GM21717 (cell line): ENCODE results near the gene SMURF1.

Experiments
- ATAC-seq: cut with Tn5 transposase; IDR thresholded peaks from one replicate; pipeline ENCODE4 v1.9.1; 2021; ENCODE audit warnings: mild to moderate bottlenecking, moderate library complexity; ENCODE audit not compliant: unreplicated experiment

The SMURF1 gene

DNA sequence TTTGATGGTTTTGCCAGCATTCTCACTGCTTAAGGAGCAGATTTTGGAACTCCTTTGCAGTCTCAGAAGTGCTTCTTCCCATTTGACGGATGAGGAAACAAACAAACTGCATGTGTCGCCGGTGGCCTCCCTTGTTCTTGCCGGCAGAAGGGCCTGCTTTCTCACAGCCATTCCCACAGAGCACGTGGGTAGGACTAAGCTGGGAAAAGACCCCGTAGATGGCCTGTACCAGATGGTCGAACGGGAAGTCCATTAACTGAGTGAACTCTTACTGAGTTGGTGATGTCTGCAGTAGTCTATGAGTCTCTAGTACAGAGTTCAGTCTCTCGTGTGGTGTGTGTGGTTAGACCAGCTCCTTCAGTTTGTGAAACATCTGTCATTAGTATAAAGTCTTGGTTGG, 133.6 kb downstream of the SMURF1 start:
- no peak for ATAC-seq

DNA sequence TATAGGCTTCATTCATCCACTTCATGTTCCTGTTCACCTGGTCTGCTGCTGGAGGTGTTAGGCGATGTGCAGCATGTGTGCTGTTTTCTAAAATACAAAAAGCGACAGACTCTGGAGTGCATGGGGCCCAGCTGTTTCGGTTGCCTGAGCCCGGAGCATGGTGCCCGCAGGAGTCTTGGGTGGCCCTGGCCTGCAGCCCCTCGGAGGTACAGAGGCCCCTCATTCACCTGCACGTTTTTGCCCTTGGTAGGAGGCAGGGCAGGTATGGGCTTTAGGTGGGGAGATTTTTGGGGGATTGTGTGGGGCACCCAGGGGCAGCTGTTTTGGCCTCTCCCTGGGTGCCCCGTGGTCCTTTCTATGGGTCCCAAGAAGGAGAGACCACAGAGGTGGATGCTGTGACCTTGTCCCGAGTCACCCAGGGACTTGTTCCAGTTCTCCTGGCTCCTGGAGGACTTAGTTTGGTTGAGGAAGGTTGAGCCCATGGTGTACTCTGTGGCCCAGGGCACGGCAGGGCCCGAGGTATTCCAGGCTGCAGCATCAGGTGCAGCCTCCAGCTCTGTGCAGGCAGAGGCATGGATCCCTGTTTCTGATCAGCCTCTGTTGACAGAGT, 134.9 kb downstream of the SMURF1 start:
- no peak for ATAC-seq

DNA sequence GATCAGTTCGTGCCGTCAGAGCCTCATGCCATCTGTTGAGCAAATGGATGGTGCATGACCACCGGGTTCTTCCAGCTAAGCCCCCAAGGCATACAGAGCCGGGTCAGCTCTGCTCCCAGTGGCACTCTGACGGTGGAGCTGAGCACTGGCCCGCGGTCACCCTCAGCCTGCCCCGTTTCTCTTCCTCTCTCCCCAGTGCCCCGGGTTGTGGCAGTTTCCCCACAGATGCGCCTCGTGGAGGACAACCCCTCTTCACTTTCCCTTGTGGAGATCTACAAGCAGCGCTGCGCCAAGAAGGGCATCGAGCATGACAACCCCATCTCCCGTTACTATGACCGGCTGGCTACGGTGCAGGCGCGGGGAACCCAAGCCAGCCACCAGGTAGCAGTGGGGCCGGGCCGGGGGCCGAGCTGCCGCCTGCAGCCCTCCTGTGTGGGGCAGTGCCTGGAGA, 135.7 kb downstream of the SMURF1 start:
- ATAC-seq, result no peak

DNA sequence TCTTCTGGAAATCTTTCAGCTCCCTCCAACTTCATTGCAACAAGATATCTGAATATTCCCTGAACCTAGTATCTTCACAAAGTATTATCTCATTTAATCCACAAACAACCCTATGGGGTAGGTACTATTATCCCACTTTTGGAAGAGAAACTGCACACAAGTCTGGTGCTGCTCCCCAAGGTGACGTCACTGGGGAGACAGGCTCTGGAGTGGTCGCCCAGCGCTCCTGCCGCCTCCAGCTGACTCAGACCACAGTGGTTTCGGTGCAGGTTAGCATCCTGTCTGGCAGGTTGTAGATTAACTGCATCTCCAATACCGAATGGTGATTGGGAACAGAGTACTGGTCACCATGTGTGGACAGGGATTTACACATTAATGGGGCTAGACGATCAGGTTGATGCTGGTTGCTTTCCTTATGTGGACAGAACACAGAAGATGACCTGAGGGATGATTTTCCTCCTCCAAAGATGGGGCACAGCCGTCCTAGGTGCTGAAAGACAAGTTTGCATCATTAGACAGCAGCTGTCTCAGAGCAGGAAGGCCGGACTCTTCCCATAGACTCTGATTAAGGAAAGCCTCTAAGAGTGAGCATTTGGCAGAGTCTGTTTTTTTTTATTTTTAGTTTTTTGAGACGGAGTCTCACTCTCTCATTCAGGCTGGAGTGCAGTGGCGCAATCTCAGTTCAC, 137.0 kb downstream of the SMURF1 start:
- no peak for ATAC-seq

DNA sequence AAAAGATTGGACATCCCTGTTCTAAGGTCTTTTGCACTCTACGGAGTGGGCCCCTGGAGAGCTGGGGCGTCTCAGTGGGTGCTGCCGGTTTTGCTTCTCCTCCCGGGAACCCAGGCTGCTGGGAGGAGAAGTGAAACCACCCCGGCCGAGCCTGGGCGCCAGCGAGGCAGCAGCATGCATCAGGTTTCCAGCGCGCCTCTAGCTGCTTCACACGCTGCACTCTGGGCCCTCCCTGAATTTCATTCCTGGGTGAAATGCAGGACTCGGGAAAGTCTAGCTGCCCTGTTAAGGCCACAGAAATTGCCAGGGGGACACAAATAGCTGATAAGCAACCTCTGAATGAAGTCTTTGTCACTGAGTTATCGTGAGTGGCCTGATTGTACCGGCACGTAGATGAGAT, 138.1 kb downstream of the SMURF1 start:
- no peak for ATAC-seq

DNA sequence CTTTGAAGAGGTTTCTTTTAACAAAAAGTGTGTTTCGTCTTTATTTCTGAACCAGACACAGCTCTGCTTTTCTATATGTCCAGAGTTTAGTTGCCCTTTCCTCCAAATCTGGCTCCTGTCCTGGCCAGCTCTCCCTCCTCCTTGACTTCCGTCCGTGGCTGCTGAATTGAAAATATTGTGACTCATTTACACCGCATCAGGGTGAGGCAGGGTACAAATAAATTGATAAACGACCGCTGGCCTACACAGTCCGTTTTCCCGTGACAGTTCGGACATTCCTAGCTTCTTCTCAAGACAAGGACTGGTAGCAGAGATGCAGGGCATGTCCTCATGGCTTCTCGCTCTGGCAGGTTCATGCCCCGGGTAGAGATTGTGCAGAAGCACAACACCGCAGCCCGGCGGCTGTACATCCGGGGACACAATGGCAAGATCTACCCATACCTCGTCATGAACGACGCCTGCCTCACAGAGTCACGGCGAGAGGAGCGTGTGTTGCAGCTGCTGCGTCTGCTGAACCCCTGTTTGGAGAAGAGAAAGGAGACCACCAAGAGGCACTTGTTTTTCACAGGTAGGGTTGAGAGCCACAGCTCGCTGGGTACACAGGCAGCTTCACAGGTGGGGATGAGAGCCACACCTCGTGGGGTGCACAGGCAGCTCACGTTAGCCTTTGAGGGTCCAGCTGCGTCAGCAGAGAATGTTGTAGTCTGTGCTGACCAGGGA, 139.0 kb downstream of the SMURF1 start:
- ATAC-seq, result no peak

DNA sequence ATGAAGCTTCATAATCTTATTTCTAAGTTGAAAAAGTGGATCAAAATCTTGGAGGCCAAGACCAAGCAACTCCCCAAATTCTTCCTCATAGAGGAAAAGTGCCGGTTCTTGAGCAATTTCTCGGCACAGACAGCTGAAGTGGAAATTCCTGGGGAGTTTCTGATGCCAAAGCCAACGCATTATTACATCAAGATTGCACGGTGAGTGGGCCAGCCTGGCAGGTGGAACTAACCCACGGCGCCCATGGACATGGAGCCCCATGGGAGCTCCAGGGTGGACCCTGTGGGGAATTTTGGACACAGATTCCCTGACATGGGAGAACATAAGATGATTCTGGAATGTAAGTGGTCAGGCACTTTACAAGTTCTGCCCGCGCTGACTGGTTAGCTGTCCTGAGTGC, 139.7 kb downstream of the SMURF1 start:
- no peak for ATAC-seq

DNA sequence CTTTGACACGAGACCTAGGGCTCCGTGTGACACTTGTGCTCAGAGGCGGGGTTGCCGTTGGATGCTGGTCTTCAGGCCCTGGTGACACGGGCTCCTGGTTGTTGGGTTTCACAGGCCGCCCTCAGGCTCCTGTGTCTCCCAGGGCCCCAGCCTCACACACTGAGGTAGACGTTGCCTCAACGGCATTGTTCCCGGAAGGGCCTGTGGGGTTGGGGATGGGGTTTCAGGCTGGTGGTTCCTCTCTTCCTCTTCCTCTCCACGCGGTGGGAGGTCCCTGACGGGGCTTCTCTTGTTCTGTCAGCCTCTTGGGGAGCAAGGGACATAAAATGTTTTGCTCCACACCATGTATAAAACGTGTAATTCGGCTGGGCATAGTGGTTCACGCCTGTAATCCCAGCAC, 140.5 kb downstream of the SMURF1 start:
- no peak for ATAC-seq

DNA sequence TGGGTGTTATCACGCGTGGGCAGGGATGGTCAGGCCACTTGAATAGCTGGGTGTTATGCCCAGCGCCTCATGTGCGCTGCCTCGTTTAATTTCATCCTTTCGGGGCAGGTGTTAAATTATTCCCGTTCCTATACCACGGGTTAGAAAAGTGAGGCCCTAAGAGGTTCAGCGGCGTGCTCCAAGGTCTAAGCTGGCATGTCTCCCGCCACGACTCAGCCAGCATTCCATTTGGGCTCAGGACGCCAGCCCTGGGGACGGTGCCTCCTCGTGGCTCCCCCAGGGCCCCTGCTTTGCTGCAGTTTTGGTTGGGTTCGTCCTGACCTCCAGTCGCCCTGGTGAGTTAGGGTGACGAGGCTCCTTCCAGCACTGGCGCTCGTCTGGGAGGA, 141.1 kb downstream of the SMURF1 start:
- ATAC-seq, result no peak

DNA sequence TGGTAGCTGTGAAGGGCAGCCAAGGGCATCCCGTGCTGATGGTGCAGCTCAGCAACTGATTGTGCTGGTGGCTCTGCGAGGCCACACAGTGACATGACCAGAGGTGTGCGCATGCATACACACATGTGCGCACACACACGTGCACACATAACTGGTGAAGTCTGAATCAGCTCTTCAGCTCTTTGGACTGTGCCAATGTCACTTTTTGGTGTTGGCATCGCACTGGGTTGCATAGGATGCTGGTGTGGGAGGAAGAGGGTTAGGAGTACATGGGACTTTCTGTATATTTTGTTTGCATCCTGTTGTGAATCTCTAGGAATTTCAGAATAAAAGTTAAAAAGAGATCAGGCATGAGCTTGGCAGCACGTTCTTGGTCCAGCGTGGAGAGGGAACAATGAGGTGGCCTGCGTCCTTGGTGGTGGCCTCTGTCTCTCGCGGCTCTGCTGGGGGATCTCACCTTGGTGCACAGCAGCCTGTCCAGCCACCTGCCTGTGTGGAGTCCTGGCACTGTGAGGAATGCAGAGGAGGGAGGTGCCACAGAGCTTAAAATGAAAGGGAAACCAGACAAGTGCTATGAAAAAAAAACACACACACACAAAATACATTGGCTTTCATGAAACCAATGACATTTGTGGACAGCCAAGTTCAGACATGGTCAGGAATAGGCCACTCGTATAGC, 141.6 kb downstream of the SMURF1 start:
- no peak for ATAC-seq

DNA sequence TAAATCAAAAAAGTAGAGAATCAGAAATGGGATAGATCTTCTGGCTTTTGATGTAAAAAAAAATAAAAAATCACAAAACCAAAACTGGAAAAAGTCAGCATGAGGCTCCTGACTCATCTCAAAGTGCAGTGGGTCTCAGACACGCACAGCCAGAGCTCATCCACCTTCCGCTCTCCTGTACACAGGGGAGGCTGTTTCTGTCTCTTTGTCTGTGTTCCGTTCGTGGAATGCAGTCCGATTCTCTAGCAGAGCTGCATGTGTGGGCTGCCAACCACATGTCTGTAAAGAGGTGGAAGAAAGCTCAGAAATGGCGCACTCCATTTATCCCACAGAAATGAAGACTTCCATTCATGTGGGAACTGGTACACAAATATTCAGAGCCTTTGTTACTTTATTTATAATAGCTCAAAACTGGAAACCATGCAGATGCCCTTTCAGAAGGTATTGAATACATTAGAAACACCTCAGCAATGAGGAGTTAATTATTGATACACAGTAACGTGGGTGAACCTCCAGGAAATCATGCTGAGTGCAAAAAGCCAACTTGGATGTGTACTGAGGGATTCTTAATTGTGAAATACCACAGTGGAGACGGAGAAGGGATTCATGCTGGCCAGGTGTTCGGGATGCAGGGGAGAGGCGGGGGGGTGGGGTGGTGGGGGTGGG, 142.3 kb downstream of the SMURF1 start:
- ATAC-seq, result no peak

DNA sequence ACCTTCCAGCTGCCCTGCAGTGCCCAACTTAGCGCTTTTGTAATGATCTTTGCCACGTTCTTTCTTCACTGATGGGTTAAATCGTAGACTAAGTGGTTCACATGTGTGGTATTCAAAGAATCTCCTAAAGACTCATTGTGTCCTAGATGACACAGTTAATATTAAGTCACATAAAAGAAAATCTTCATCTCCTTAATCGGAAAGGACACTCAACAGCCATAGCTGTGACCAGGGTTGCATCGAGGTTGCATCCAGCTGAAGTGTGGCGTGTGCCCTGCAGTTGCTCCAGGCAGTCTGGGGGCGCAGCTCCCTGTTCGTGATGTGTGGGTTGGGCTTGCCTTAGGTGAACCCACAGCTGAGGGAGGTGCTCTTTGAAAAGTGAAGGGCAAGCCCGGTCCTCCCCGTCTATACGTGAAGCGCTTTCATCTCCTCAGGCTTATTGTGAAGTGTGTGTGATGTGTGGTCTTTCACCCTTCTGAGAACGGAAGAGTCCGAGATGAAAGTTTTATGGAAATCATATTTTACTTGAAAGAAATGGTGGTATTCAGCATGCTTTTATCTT, 142.9 kb downstream of the SMURF1 start:
- no peak for ATAC-seq

DNA sequence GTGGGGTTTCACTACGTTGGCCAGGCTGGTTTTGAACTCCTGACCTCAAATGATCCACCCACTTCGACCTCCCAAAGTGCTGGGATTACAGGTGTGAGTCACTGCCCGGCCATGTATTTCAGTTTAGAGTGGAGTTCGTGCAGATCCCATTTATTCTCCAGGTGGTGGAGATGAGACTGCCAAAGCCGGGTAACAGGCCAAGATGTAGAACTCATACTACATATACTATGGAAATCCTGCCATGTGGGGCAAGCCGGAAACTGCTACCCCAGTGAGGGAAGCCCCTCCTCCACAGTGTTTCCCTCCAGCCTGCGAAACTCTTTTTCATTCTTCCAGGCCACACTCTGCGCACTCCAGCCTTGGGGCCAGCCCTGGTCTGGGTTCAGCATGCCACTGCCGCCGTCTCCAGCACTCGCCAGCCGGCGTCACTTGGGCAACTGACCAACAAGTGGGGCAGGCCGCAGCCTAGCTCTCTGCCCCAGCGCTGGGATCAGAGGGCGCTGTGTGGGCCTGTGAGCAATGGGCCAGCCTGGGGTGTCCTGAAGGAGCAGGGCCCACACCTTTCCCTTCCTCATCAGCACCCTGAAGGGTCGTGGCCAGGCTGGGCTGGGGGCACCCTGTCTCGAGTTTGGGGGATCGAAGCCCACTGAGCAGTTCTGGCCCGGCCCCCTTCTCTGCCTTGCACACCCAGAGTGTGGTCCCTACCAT, 143.6 kb downstream of the SMURF1 start:
- ATAC-seq, result no peak

DNA sequence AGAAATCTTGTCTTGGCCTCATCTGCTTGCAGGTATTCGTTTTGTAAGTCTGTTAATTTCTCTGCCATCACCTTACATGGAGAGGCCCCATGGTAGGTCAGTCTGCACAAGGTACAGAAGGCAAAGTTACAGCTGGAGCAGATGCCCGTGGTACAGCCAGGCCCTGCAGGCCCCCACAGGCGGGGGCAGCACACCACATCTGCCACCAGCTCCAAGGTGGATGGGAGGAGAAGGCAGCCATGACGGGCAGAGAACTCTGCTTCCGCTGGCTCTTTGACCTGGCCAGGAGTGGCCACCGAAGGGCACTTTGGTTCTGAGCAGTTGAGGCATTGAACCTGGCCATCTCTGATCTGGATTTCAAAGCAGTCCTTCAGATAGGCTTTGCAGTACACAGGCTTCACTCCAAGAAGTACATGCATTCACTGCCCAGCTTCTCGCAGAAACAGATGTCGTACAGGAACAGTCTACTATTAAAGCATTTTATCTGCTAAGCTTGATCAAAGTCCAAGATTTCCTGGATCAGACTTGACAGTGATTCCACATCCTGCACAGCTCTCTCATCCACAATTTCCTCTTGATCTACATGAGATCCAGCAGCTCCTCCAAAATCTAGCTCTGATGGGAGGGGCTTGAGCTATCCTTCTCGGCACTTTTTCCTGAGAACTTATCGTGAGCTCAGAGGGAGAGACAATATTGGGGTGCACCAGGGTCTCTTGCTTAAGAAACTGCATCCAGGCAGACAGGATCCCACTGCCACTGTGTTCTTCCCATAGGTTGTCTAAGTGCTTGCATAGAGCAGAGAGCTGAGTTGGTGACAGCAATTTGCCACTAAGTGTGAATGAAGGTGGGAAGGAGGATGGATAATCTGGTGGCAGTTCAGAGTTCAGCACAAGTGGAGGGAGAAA, 144.8 kb downstream of the SMURF1 start:
- ATAC-seq, result no peak

DNA sequence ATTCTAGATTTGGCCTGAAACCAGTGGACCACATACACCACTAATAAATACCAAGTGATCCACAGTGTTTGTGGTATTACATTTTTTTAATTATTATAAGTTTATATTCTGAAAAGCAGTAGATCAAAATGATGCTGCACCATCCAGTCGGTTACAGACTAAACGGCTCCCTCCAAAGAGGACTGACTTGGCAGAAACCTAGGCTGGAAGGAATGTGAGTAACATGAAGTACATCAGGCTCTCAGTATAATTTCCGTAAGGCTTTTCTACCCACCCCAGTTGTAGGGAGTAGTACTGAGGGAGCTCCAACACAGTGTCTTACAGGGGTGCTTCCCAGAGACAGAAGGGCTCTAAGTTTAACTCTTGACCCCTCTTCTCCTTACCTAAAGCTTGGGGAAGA, 146.1 kb downstream of the SMURF1 start:
- ATAC-seq, result no peak

DNA sequence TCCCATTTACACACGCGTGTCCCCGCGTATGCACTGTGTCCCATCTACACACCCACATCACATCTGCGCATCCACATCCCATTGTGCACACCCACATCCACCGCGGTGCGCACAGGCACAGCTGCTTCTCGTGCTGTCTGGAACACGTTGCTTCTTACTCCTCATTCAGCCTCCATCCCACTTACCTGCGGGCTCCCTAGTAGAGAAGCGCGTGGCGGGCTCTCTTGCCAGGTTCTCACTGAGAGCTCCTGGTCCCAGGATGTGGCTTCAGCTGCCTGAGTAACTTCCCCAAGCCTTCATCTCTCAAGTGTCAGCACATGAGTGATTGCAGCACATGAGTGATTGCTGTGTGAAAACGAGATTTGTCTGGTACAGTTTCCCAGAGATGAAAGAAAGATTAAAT, 147.8 kb downstream of the SMURF1 start:
- ATAC-seq, result no peak

DNA sequence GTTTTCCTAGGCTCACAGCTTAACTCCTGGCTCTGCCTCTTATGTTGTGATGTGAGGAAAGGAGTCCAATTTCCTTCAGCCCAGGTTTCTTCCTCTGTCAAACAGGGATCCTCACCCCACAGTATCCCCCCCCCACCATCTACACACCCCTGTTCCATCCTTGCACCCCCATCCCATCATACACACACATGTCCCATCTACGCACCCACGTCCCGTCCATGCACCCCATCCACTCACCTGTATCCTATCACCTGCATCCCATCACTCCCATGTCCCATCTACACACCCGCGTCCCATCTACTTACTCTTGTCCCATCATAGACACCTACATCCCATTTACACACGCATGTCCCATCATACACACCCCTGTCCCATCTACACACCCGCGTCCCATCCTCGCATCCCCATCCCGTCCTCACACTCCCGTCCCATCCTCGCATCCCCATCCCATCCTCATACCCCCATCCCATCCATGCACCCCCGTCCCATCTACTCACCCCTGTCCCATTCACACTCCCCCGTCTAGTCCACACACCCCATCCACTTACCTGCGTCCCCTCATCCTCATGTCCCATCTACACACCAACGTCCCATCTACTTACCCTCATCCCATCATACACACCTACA, 148.3 kb downstream of the SMURF1 start:
- no peak for ATAC-seq

DNA sequence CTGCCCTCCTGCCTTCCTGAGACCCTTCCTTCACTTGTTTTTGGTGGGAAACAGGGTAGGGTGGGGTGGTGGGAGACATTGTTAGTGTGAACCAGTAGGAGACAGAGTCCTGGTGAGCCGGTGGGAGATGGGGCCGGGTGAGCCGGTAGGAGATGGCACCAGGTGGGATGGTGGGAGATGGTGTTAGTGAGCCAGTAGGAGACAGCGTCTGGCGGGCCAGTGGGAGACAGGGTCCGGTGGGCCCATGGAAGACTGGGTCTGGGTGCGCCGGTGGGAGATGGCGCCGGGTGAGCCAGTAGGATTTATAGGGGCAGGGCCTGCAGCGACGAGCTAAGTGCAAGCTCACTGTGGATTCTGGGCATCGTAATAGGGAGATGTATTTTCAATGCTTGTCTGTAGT, 148.8 kb downstream of the SMURF1 start:
- ATAC-seq, result no peak
